Stimulated activated CD4-positive, alpha-beta T cell treated with anti-CD3 and anti-CD28 coated beads, Interleukin-4, amount 100 ng/mL, for 24 hours (primary cell): ENCODE results near the gene DOK3.
A peak's percentile ranks its signal among the peaks of the same experiment; 100 is the strongest.
"Not testable (repeated sequence)": the region's sequence is repeated elsewhere in the genome, so short reads cannot be mapped to it uniquely, and the experiment has no call there.

ENCODE experiments used
- DNase-seq: peaks from one replicate; pipeline ENCODE4 v3.0.0-alpha.2; 2020

Gene DOK3

DNA sequence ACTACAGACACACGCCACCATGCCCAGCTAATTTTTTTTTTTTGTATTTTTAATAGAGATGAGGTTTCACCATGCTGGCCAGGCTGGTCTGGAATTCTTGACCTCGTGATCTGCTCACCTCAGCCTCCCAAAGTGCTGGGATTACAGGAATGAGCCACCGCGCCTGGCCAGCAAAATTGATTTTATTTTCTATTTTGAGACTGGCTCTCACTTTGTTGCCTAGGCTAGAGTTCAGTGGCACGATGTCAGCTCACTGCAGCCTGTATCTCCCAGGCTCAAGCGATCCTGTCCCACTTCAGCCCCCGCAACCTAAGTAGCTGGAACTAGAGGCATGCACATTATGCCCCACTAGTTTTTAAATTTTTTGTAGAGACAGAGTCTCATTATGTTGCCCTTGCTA, 24.8 kb upstream of the DOK3 start:
- not testable (repeated sequence) for DNase-seq

DNA sequence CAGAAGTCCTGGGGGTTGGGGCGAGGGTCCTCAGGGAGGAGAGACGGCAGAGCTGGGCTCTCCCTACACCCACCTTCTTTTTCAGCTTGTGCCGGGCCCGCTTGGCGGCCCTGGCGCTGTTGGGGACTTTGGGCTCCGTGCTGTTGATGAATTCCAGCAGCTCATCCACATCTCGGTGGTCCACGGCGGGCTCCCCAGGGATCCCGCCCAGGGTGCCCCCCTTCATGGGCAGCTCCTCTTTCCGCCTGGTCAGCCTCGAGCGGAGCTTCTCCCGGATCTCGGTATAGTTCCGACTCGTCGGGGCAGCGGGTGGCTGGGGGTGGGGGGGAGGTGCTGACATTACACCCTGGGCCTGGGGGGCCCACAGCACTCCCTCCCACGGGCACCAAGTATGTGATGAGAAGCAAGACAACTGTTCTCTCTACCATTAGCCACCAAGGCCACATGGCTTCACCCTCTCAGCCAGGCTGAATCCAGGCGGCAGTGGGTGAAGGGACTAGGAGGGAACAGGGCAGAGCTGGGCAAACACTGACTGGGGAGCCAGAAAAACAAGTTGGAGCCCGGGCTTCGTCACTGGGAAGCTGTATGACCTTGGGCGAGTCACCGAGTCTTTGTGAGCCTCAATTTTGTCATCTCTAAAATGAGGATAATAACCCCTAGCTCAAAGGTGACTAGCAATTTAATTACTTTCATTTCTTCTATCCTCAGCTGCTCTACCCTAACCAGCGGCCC, 21.7 kb upstream of the DOK3 start:
- DNase-seq, result no peak

DNA sequence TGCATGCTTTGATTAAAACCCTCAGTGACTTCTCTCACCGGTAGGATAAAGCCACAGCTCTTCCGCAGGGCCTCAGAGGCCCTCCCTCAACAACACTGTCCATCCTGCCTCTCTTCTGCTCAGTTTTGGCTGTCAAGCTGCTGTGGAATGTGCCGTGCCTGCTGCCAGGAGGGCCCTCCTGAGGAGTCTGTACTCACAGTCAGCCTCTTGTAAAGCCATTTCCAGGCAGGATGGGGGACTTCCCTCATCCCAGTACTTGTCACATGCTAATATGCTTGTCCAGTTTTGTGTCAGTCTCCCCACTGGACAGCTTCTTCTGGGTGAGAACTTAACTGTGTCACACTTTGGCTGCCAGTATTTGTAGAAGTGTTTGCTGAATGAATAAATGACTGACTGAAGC, 21.0 kb upstream of the DOK3 start:
- no peak for DNase-seq

DNA sequence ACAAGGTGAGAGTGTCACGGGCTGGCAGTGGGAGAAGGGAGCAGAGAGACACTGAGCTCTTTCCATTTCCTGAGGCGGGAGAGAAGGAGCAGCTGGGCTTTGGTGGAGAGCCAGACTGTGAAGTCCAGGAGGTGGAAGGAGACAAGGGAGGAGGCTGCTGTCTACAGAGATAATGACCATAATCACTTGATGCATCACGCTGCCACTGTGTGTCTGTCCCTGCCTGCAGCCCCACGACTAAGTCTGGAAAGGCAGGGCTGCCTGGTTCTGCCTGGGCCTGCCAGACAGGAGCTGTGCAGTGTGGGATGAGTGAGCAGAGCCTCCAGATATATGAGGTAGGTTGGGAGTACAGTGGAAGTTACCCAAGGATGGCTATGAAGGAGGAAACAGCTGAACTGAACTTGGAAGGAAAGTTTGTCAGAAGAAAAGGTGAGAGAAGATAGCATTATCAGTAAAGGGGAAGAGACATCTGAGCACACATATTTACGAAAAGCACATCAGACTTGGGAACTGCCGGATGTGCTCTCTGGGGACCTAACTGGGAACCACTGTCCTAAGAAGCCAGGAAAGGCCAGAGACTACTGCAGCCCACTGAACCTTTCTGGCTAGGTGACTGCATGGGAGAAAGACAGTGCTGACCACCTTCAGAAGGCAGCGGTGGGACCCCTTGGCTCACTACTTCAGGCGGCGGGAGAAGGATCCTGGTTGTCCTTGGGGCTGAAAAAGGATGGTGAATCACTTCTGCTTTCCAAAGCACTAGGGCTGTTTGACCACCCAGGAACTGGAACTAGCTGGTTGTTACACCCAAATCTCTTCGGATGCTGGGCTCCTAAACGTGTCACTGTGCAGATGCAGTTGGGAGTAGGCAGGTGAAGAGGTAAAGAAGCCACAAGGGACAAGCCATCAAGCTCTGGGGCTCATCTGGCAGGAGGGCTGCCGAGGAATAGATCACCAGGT, 19.9 kb upstream of the DOK3 start:
- no peak for DNase-seq

DNA sequence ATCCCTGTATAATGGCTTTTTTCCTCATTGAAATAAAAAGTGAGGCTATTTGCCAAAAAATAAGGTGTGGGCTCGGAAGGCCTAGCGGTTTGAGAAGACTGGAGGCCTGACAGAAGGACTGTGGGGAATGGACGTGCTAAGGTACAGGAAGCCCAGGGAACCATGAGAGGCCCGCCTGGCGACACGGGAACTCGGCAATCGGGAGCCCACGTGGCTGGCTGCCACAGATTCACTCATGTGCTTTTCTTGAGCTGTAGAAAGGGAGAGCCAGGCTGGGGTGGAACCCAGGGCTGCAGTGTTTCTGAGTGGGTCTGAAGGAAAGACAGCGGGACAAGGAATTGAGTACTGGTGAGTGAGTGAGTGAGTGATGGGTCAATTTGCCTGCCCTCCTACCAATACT, 19.0 kb upstream of the DOK3 start:
- no peak for DNase-seq

DNA sequence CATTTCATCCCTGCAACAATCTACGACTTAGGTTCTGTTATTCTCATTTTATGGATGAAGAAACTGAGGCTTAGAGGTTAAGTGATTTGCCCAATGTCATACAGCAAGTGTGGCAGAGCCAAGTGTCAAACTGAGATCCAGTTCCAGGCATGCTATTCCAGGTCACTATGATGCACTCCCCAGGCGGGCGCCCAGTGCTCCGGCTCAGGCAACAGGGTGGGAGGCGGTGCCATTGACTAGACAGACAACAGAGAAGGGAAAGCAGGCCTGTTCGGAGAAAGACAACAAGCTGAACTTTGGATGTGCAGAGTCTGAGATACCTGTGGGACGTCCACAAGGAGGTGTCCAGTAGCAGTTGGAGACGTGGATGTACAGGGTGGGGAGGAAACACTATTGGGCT, 18.0 kb upstream of the DOK3 start:
- DNase-seq, result no peak

DNA sequence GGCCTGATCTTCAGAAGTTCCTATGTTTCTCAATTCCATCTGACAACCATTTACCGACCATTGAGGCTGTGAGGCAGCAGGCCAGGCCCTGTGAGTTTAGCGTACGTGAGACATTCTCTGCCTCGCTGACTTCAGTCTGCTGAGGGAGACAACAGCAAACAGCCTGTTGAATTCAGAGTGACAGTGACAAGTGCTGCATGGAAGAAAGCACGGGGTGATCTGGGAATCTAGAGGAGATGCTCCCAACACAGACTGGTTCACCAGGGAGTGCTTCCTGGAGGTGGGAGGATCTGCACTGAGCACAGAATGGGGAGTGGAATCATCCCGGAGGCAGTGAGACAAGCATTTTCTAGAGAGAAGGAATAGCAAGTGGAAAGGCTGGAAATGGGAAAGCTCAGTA, 17.2 kb upstream of the DOK3 start:
- DNase-seq, result no peak

DNA sequence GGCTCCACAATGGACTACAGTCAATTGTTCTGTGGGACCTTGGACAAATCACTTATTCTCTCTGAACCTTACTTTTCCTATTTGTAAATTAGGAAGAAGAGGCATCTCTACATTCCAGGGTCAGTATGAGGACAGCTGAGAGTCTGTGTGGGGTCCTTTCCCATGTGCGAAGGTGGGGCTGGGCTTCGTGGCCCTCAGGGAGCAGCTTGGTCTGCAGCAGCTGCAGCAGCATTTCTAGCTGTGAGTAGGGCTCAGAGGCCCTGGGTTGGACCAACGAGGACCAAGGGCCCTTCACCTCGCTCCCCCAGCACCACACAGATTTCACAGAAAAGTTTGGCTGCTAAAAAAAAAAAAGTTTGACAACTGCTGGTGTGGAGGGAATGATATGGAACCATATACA, 16.6 kb upstream of the DOK3 start:
- no peak for DNase-seq

DNA sequence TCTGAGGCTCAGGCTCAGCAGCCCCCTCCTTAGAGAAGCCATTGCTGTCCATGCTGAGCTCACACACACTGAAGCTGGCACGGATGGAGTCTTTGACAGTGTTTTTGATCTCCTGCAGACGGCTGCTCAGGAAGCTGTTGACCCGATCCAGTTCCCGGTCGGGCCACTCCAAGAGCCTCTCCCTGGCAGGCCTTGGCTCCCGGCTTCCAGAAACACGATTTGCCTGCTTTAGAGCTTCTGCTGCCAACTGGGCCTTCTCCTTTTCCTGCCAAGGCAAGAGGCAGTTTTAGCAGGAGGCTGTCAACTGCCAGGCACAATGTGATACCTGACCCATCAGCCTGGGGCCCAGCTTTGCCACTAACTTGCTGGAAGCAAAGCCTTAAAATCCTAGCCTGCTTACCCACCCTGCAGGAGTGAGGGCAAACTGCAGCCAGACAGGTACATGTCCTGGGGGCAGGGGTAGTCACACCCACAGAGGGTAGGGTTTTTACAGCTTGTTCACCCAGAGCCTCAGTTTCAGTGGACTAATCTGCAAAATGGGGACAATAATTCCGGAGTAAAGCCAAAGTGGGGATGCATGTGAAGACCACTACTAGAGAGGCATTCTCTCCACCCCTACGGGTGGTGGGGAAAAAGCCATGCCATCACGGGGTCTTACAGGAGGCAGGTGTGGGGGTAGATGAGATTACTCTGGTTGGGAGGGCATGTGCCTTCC, 15.5 kb upstream of the DOK3 start:
- DNase-seq, result no peak

DNA sequence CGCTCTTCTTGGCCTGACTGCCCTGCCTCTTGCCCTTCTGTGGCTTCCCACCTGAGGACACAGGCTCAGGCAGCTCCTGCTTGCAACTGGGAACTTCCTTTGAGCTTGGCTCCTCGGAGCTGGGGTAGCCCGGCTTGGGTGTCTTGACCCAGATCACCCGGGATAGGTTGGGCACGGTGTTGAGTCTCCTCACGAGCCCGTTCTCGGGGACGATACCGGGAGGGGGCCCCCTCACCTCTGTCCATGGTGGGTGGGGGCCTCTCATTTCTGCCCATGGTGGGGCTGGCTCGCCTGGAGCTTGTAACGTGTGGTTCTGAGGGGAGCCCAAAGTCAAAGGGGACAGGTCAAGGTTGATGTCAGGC, 14.9 kb upstream of the DOK3 start:
- DNase-seq, result no peak

DNA sequence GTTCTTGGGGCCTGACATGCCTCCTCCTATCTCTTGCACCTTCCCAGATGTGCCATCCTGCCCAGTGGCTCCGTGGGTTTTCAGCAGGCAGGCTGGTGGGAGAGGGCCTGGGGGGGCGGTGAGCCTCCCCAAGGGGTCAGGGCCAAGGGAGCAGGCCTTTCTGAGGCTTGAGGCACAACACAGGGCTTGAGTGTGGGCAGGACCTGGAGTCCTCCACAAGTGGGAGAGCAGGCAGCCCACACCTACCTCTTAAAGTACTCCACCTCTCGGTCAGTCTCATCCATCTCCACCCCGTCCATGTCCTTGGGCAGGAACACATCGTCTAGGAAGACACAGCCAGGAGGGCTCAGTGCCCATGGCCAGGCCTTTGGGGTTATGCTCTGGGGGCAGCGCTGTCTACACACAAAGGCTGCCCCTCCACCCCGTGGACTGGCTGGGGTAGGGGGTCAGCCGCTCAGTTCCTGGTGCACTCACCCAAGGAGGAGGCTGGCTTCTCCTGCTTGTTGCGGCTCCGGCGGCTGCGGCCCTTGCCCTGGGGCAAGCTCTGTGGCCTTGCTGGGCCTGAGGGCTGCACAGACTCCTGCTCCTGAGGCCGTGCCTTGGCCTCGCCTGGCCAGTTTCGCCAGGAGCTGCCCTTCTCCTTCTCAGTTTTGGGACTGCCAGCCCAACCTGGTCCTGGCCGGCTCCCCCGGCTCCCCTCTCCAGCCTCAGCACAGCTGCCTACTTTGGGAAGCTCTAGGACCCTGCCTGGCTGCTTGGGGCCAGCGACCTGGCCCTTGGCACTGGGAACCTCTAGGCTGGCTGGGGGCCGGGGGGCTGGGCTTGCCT, 14.3 kb upstream of the DOK3 start:
- no peak for DNase-seq

DNA sequence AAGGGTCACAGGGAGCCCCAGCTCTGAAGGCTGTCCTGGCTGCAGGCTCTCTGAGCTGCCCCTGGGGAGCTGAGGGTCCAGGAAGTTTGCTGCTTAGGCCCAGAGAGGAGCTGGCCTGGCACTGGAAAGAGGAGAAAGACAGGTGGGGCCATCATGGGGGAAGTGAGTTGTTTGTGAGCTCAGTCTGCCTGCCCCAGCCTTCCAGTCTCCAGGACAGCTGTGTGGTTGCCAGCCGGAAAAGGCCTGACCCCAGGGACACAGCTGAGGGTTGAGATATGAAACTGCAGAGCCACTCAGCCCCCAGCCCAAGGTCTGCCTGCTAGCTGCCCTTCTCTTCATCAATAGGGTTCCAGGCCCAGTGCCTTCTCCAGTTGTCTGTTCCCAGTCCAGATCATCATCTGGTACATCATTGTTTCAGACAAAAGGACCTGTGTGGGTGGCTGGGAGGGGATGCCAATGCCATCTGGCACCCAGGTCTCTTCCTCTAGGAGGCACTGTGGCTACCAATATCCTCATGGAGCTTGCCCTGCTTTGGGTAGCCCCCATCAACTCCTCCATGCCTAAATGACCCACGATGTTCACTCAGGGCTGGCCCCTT, 11.4 kb upstream of the DOK3 start:
- DNase-seq, result no peak

DNA sequence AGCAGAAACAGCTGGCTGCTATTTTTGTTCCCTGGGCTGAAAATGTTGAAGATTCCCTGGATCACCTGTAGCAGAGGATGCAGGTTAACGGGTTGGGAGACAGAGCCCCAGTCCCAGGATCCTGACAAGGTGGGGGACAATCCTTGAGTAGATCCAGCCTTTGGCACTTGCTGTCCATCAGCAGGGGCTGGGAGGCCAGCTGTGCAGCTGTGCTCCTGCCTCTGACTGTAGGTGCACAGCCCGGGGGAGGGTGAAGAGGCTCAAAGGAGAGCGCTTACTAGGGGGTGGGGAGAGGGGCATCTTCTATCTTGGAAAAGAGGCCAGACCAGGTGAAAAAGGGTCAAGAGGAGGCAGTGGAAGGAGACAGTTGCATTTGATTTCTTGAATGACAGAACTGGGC, 10.6 kb upstream of the DOK3 start:
- DNase-seq, result no peak

DNA sequence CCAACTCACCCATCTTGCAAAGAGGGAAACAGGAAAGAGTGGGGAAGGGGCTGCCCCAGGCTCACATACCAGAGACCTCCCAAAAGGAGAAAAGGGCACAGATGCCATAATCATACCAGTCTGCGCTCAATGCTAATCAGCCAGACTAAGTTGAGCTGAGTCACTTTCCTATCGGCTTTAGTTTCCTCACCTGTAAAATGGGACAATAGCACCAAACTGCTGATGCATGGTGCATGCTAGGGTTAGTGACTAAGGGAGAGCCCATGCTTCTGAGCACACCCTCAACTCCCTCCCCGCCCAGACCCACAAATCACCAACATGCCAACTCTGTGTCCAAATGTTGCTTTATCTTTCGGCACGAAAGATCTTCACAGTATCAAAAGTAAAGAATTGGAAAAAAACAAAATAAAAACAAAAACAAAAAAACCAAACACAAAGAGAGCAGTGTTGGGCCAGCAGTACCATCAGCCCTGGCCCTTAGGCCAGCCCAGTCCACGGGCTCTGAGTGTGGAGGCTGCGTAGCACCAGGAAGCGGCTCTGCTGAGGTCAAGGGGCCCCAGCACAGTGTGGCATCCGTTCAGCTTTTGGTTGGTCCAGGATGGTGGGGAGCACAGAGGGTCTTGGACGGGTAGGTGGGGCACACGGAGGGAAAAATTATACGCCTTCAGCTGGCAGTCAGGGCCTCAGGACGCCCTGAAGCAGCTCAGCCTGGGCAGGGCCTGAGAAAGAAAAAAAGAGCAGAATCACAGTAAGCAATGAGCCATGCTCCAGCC, 10.0 kb upstream of the DOK3 start:
- DNase-seq, result no peak

DNA sequence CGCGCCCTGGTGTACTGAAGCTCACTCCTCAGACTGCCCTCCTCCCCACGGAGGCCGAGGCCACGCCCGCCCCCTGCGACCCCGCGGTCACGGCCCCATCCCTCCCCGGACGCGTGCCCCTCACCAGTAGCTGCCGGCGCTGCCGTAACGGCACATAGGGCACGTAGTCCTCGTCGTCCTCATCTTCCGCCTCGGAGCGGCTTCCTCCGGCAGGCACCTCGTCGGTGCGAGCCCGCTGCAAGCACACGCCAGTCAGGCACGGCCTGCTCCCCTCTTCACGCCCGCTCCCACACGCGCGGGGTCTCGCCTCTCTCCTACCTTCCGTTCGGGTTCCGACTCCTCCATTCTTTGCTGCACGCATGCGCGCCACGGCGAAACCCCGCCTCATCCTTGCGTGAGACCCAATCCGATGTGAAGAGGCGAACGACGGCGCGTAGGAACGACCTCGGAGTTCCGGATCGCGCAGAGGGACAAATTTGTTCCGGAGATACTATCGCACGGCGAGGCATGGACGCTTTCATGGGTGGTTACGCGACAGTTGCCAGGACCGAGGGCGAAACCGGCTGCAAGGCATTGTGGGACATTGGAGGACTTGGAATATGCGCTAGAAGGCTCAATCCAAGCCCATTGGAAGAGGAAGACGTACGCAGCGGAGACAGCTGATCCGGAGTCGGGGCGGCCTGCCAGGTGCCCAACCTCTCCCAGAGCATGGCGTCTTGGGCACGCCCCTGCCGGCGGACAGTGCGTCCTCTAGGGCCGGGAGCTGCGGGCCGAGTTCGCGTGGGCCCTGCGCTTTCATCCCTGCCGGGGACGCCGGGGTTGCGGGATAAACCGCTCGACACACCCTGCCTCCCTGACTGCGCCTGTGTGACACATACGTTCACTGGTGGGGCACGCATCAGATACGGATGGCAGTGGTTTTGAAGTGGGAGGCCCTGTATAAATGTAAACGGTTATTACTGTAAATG, 7.3 kb upstream of the DOK3 start, which contains the start of gene DDX41:
DDX41 (minus strand) TSS at position 361 of the 968 bp plus-strand sequence; CDS start at position 345, 16 bp downstream.
- DNase-seq, result peak; percentile 97

DNA sequence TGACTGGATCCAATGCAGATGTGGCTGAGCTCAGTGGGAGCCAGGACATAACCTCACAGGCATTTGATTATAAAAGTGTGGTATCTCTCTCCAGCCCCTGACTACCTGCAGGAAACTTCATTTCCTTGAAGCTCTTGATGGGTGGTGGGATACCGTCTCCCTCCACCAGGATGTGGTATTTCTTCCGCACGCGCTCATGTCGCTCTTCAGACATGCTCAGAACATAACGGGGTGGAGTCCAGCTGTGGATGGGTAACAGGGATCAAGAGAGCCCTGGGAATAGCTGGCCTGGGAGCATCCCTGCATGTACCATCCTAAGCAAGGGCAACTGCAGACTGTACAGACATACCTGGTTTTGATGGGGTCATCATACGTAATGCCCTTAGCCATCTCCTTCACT, 6.0 kb upstream of the DOK3 start:
- no peak for DNase-seq

DNA sequence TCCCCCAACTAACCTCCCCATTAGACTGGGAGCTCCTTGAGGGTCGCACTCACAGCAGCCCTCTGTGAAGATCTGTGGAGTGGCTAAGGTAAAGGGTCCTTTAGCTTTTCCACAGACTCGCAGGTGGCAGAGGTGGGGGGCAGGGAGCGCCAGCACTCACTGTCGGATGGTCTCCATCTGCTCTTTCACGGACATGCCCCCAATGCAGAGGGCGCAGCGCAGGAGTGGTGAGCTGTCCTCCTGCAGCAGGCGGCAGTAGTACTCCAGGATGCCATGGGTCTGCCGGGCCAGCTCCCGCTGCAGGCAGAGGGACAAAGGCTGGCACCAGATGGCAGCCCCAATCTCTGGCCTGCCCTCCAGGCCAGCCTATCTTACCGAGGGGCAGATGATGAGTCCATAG, 4.9 kb upstream of the DOK3 start:
- no peak for DNase-seq

DNA sequence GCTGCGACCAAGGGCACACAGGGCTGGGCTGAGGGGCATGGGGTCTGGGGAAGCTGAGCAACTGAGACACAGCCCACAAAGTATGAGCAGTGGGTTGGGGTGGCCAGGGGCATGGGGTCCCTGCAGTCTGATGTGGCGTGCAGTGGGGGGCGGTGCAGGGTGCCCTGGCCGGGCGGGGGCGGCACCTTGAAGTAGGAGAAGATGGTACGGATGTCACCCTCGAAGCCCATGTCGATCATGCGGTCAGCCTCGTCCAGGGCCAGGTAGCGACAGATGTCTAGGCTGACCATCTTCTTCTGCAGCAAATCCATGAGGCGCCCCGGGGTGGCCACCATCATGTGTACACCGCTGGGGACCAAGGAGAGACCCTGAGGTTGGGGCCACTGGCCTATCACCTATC, 3.9 kb upstream of the DOK3 start:
- DNase-seq, result no peak

DNA sequence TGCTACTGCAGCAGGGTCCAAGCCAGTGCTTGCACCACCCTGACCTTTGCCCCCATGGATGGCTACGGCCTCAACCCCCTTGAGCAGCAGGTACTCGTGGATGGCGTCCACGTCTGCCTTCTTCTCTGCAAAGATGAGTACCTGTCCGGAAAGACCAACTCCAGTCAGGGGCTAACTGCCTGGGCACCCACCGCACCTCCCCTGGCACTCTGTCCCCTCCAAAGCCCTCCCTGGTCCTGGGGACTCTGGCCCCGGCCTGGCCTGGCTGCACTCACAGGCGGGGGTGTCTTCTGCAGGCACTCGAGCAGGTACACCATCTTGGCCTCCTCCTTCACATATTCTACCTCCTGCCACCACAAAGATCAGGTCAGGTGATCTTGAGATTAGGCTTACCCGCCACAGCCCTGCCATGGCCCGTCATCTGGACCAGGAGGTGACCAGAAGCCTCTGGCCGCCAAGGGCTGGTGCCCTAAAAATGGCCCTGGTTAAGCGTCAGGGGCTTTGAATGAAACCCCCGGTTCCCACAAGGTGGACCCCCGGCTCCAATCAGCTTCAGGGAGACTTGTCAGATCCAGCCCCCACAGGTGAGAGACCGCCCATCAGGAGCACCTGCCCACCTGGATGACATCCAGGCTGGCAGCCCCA, 3.2 kb upstream of the DOK3 start:
- DNase-seq, result no peak
